ENCODE data around the gene HSBP1L1.

HSBP1L1 gene

DNA sequence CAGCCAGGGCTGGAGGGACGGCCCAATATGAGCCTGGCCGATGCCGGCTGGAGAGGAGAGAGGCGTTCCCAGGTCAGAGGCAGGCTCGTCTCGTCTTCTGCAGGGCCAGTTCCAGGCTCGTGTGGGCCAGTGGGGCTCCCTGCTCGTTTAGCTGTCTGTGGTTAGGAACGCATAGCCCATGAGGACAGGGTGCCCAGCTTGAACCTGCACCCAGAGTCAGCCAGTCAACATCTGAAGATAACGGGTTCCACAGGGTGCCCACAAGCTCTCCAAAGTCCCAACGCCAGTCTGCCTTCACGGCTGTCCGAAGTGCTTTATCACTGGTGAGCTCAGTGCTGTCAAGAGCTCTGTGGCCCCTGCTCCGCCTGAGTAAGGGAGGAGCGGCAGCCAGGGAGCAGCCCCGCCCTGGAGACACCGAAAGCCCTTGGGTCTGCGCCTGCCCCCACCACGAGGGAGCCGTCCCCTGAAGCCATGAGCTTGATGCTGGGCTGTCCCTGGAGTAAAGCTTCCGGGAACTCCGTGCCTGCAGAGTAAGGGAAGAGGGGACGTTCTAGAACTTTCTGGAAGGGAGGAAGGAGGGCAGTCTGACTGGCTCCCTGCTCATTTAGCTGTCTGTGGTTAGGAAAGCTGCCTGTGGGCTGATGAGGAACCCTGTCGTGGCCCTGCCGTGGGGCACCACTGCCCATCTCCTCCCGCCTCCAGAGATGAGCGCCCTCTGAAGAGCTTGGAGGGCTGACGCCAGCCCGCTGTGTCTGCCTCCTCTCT, 2.7 kb upstream of the HSBP1L1 start:
- DNase-seq = no peak

DNA sequence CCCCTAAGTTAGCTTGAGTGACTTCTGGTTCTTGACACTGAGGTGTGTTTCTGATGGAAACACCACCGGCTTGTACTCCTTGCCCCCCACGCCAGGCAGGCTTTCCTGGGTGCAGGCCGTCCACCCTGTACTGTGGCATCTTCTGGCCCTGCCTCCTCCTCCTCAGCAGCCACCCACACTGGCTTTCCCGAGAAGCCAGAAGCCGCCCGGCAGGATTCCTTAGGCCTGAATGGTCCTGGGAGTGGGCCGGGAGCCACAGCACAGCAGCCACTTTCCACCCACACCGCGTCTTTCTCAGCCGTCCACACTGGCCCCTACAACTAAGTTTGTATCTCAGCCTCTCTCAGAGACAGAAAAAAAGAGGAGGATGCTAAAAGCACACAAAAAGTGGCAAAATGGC, 2.1 kb upstream of the HSBP1L1 start:
- no peak for DNase-seq

DNA sequence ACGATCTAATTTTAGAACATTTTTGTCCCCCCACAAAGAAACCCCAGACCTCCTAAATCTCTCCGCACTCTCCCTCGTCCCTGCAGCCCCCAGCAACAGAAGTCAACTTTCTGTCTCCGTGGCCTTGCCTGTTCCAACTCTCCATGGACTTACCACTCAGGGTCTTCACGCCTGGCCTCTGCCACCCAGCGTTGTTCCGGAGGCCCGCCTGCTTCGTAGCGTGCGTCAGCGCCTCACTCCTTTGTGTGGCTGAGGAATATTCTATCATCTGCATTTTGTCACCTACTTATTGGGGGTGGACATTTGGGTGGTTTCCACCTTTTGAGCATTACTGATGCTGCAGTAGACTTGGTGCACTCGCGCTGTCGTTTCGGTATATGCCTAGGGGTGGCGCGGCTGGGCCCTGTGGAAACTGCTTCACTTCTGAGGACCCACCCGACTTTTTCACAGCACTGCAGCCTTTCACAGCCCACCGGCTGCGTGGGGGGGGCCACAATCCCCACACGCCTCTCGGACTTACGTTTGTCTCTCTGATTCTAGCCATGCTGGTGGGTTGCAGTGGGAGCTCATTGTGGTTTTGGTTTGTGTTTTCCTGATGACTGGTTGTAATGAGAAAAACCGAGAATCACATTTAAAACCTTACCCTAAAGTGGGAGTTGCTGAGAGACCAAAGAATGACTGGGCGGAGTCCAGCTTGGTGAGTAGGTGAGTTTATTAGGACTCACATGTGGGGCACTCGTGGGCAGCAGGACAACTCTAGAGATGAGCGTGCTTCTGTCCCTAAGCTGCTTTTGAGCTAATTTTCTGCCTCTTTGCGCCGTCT, 1.4 kb upstream of the HSBP1L1 start:
- no peak for DNase-seq

DNA sequence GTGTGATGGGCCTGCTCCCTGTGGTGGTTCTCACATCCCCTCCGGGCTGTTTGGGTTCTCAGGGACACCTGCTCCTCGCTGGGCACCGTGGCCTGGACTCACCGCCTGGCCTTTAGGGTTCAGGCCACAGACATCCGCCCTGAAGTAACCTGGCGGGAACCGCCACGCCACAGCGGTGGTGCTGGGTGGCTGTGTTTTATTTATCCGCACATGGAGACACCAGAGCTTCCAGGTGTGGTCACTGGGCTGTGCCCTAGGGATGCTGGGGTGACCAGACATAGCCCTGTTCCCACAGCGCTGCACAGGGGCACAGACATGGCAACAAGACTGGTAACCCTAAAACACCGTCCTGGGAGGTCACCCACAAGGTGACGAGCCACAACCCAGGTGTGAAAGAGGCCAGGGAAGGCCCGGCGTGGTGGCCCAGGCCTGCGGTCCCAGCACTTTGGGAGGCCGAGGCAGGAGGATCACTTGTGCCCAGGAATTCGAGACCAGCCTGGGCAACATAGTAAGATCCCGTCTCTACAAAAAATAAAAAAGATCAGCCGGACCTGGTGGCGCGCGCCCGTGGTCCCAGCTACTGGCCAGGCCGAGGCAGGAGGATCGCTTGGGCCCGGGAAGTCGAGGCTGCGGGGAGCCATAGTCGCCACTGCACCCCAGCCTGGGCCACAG, 649 bp upstream of the HSBP1L1 start:
- no peak for DNase-seq

DNA sequence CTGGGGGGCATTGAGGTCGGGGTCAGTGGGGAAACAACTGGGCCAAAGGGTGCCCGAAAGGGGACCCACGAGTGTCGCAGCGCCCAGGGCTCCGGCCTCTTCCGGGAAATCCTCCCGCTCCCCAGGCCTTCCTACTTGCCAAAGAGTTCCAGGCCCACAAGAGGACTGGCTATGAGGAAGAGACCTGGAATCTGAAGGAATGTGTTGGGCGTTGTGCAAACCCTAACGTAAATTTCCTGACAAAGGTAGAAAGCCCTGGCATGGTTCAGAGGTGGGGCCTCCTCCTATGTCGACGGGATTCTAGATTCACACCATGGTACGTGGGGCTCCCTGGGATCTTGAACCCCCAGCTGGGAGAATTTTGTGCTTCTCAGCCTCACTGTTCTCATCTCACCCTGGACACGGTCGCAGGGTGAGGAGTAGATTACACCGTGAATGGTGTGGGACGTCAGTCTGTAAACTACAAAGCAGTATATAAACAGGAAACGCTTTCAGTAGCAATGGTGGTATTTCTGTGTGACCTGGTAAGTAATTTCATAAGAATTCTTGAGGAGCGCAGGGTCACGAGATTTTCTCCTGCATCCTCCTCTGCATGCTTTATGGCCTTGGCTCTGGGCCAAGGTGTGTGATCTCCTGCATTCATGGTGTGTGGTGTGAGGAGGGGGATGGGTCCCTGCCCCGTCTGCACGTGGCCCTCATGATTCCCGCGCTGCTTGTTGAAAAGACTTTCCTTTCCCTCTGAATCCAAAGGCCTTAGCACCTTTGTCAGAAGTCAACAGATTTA, 868 bp downstream of the HSBP1L1 start:
- DNase-seq = no peak

DNA sequence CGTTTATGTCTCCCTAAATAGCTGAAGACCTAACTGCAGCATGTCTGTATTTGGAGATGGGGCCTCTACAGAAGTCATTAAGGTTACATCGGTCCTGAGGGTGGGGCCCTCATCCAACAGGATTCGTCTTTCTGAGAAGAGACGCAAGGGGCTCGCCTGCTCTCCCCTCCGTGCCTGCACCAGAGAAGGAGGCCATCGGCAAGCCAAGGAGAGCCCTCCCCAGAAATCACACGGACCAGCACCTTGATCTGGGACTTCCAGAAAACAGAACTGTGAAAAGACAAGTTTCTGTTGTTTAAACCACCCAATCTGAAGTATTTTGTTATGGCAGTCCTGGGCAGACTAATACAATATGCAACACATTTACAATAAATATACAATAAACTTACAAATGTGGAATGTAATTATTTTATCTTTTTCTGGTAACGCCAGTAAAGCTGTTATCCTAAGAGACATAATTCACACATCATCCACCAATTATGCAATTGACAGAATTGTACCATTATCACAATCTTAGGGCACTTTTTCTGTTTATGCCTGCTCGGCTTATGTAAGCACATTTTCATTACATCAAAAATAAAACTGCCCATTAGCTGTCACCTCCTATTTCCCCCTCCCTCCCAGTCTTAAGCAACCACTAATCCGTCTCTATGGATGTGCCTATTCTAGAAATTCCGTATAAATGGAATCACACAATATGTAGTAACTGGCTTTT, 6.1 kb downstream of the HSBP1L1 start:
- DNase-seq = no peak

DNA sequence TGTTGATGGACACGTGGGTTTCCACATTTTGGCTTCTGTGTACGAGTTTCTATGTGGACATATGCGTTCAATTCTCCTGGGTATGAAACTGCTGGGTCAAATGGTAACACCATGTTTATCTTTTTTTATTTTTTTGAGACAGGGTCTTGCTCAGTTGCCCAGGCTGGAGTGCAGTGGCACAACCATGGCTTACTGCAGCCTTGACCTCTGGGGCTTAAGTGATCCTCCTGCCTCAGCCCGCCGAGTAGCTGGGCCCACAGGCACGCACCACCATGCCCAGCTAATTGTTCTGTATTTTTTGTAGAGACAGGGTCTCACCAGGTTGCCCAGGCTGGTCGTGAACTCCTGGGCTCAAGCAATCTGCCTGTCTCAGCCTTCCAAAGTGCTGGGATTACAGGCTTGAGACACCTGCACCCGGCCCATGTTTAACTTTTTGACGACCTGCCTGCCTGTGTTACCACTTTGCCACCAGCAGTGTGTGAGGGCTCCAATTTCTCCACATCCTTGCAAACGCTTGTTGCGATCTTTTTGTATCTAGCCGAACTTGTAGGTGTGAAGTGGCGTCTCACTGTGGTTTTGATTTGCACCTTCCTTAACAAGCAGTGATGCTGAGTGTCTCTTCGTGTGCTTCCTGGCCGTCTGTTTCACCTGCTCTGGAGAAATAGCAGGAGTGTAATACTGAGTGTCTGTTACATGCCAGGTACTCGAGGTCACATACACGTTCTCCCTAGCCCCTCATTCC, 6.9 kb downstream of the HSBP1L1 start:
- no peak for DNase-seq

DNA sequence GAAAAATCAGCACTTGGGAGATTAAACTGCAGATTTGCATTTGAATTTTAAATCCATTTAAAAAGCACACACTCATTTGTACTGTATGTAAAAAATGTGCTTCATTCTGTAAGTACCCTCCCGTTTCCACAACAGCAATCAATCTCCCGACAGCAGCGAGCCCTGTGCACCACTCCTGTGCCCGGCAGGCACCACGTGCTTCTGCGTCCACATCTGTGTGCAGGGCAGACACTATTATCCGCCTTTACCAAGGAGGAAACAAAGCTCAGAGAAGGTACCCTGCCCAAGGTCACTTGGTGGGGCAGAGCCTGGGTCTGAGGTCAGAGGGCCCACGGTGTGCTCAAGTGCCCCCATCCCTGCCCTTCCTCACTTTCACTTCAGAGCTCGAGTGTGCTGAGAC, 7.5 kb downstream of the HSBP1L1 start:
- no peak for DNase-seq

DNA sequence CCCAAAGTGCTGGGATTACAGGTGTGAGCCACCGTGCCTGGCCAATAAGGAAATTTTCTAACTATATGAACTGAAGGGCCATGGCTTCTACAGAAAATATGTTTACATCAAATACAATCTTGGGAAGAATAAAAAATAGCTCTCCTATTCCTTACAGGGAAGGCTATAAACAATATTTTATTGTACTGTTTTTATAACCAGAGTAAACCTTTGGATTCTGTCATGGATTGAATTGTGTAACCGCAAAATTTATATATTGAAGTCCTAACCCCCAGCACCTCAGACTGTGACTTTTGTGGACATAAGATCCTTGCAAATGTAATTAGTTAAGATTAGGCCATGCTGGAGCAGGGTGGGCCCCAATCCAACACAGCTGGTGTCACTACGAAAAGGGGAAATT, 8.3 kb downstream of the HSBP1L1 start:
- DNase-seq = no peak

DNA sequence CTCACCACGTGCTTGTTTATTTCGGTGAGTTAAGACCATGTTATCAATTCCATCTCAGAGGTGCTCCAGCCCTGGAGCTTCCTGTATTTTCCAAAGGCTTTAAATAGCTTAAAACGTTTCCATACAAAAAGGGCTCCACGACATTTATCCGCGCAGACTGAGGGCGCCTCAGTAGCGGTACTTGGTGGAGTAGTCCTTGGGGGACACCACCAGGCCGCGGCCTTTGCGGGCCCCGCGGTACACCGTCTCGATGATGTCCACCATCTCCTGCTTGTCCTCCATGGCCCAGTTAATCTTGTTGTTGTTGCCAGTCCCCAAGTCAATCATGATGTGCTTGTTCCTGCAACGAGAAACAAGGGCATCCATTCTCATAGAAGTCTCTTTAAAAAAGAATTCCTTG, 9.1 kb downstream of the HSBP1L1 start:
- DNase-seq = no peak

DNA sequence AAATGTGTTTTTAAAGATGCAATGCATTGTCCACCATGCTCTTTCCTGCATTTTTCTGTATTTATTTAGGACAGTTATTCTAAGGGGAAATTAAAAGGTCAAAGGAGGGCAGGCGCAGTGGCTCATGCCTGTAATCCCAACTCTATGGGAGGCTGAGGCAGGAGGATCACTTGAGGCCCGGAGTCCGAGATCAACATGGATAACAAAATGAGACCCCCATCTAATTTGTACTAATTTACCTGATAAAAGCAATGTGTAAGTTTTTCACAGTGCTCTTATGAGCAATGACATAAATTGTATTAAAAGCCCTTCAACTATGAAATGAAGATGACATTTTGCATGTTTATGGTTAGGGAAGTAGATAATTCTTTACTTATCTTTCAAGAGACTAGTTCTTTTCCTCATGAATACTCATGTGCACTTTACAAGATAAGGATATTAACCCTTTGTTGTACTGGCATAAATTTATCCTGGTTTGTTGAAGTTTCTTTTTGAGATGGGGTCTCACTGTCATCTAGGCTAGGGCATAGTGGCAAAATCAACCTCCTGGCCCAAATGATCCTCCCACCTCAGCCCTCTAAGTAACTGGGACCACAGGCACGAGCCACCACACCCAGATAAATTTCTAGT, 9.7 kb downstream of the HSBP1L1 start:
- no peak for DNase-seq

DNA sequence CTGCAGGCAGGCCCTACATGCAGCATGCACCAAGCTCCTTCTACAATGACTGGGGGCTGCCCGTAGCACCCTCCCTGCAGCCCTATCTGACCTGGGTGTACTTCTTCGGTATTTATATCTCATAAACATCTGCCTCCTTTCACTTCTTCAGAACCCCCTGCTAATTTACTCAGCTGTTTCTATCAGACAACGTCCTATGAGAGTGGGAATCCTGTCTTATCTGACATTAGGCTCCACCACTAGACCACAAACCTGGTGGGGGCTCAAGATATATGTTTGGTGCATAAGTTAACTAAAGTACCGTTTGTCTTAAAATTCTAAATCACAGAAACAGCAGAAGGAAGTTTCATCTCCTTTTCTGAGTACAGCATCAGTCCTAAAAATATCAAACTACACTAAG, 10.6 kb downstream of the HSBP1L1 start:
- no peak for DNase-seq

DNA sequence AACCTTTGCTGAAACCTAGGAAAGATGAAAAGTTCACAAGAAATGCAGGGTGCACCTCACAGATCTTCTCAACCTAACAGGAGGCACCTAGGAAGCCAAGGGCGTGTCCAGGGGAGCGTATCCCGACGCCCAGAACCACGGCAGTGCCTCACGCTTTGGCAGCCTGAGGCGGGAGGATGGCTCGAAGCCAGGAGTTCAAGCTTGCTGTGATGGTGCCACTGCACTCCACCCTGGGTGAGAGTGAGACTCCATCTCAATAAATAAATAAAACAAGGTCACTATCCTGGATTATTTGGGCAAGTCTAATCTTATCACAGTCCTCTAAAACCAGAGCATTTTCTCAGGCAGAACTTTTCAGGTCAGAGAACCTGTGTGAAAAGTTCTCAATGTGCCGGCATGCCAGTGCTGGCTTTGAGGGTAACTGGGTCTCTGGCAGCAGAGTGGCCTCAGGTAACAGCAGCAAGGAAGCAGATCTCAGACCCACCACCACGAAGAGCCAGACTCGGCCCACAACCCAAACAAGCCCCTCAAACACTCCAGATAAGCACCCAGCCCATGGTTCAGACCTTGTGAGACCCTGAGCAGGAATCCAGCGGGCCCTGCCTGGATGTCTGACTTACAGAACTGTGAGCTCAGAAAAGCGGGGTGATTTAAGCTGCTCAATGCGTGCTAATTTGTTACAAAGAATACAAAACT, 11.7 kb downstream of the HSBP1L1 start:
- DNase-seq = no peak

DNA sequence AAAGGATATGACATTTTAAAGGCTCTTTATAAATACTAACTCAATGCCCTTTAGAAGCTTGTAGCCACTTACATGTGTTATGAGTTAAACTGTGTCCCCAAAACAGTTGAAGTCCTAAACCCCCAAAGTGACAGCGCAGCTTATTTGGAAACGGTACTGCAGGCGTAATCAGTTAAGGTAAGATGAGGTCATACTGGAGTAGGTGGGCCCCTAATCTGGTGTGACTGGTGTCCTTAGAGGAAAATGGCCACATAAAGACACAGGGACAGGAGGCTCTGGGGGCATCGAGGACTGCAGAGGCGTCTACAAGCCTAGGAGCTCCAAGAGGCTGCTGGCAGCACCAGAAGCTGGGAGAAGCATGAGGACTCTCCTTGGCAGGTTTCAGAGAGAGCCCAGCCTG, 15.4 kb downstream of the HSBP1L1 start:
- no peak for DNase-seq

DNA sequence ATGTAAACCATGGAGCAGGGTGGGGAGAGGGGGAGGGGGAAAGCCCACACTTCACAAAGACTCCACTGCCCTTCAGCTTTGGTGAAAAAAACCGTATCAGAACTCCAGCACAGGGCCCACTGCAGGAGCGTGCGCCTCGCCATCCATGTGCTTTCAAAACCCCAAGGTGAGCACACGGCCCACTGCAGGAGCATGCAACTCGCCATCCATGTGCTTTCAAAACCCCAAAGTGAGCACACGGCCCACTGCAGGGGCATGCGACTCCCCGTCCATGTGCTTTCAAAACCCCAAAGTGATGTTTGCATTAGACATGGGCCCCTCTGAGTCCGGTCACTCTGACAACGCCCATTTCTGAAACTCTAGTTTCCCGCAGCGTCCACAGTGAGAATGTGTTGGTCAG, 16.1 kb downstream of the HSBP1L1 start:
- DNase-seq = no peak

DNA sequence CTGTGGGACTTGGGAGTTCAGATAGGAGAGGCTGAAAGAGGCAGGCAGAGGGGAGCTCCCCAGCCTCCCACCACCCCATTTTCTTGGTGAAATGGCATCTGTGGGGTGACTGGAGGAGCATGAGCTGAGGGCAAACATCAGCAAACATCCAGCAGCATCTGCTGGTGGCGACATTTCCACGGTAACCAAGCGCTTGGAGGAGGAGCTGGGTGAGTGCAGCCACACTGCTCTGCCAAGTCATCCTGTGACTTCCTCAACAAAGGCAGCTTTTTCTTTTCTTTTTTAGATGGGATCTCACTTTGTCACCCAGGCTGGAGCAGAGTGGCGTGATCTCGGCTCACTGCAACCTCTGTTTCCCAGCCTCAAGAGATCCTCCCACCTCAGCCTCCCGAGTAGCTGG, 18.3 kb downstream of the HSBP1L1 start:
- no peak for DNase-seq

DNA sequence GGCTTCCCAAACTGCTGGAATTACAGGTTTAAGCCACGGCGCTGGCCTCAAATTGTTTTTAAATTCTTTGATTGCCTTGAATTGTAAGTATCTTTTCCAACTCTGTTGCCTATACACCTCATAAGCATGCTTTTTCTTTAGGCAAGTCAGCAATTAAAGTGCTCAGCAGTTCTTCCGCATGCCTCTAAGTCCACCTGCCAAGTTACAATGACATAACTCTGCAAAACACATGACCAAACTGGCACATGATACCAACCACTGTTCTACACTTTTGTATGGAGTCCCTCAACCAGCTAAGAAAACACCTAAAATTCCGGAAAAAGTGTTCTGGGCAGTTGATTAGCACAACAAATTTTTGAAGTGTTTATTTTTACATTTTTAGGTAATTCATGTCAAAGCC, 18.8 kb downstream of the HSBP1L1 start:
- no peak for DNase-seq

DNA sequence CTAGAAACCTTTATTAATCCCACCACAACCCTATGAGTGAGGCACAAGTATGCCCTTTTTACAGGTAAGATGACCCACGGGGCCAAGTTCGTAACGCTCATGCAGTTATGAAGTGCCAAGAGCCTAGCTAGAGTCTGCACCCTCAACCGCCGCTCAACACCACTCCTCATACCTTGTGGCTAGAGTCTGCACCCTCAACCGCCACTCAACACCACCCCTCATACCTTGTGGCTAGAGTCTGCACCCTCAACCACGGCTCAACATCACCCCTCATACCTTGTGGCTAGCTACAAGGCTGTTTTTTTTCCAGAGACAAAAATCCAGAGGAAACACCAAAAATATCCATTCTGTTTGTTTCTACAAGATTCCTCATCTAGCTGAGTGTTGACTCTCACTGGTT, 19.4 kb downstream of the HSBP1L1 start:
- DNase-seq = no peak

DNA sequence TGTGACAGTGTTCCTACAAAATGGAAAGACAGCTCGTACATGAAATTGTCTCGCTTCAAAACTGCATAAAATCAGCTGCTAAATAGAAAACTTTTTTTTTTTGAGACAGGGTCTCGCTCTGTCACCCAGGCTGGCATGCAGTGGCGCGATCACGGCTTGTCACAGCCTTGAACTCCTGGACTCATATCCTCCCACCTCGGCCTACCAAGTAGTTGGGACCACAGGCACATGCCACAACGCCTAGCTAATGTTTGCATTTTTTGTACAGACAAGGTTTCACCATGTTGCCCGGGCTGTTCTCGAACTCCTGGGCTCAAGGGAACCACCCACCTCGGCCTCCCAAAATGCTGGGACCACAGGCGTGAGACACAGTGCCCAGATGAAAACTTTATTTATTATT, 20.7 kb downstream of the HSBP1L1 start:
- DNase-seq = no peak

DNA sequence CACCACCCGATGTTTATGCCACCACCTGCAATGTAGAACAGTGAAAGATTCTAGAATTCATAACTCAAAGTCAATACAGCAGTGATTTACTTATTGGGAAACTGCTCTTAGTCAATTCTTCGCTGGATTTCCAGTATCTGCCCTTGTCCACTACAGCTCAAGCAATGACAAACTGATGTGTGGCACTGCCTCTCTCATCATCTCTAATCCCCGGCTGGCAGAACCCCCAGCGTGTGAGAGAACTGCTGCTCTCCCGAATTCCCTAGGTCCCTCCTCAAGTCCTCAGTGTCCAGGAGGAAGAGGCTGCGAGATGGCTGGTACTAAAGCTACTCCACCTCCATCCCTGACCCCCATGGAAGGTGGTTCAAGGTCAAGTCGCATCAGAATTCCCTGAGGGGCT, 22.3 kb downstream of the HSBP1L1 start:
- DNase-seq = no peak

DNA sequence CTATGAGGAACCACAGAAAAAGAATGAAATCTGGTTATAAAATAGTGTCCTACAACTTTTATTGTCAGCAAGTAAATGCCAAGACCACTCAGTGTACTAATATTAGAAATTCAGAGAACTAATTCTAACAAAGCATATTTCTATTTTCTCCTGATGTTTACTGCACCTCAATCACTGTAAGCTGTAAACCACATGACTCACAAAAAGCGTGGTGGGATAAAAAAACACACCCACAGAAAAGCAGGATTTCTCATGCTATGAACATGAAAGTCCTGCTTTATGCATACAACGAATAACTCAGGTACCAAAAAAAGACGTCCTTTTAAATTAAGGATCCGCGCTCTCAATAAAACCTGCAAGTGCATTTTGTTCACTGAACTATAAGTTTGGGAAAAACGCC, 23.1 kb downstream of the HSBP1L1 start:
- DNase-seq = no peak

Measured in left hindlimb (tissue), 1 donor.